HepG2 (cell line): ENCODE results near the gene ARL3. TPM values are rescaled to one million over a fixed set of nuclear protein-coding genes. Genes with fewer than 3 reads are reported as not detected.

ENCODE experiments used
- ATAC-seq: fragments of 200-7000 bp; cut with Tn5 transposase; 3 replicates; pipeline ENCODE4 v1.9.1; 2020; ENCODE audit warnings: mild to moderate bottlenecking, moderate library complexity
- BruUV-seq: library from RNA; stranded (reverse); fragments of 400-500 nt; replicated peaks from 2 replicates; lab custom pipeline; 2021; lab: Mats Ljungman, UMichigan
- CTCF ChIA-PET: fragments of 300-600 bp; formaldehyde crosslinking; extraction: SDS; loops from one replicate; lab custom pipeline; 2021; ENCODE audit warnings: low total read pairs, inconsistent platforms, low intra/inter-chr PET ratio; lab: Yijun Ruan, JAX
- POLR2A ChIA-PET: fragments of 350-600 bp; sonication (Branson Sonifier 250); formaldehyde crosslinking; loops from one replicate; lab custom pipeline; 2020; ENCODE audit warnings: antibody characterized with exemption, inconsistent platforms; lab: Yijun Ruan, JAX
- DNase-seq: peaks from one replicate; pipeline ENCODE4 v3.0.0-alpha.2; 2015; ENCODE audit warnings: low spot score
- FAIRE-seq: peaks from 3 replicates; lab custom pipeline; 2011; peaks lifted over from hg19 to GRCh38; lab: Jason Lieb, UNC
- H2AFZ ChIP-seq: one replicate; pipeline ENCODE4 v1.6.1; 2011; ENCODE audit warnings: low read length, inconsistent platforms
- H3K27ac ChIP-seq: fragments of 300-600 bp; 3 replicates; pipeline ENCODE4 v1.8.0; 2011; ENCODE audit warnings: mixed run types, mild to moderate bottlenecking, mixed read lengths, low read length, inconsistent platforms; ENCODE audit not compliant: insufficient read depth; ENCODE audit errors: extremely low read length
- H3K27me3 ChIP-seq, 2 experiments: fragments of 200-600 bp in 1 of 2; 2 replicates in 1 of 2; 3 replicates in 1 of 2; pipeline versions ENCODE4 v1.6.0 to v1.8.0; 2011; ENCODE audit warnings: low read length in 2 of 2, mild to moderate bottlenecking in 2 of 2, moderate library complexity in 2 of 2, inconsistent platforms in 1 of 2; ENCODE audit not compliant: insufficient read depth in 2 of 2, control insufficient read depth in 1 of 2
- H3K36me3 ChIP-seq, 2 experiments: fragments of 200-600 bp in 1 of 2; replicated peaks in 1 of 2; 2 replicates in 1 of 2; 3 replicates in 1 of 2; pipeline versions ENCODE4 v1.5.1 to v1.8.0; 2011; ENCODE audit warnings: low read length in 2 of 2, inconsistent platforms in 1 of 2; ENCODE audit not compliant: insufficient read depth in 2 of 2, control insufficient read depth in 1 of 2
- H3K4me1 ChIP-seq: 2 replicates; pipeline ENCODE4 v1.5.1; 2012; ENCODE audit warnings: low read length, inconsistent platforms; ENCODE audit not compliant: insufficient read depth
- H3K4me2 ChIP-seq: 2 replicates; pipeline ENCODE4 v1.6.0; 2011; ENCODE audit warnings: low read depth, low read length, inconsistent platforms
- H3K4me3 ChIP-seq, 3 experiments: fragments of 200-600 bp in 1 of 3; sonication (generic), shearing (Covaris generic) in 1 of 3; replicated peaks in 1 of 3; 2 replicates each; pipeline ENCODE4 v1.5.1; 2011 to 2016; ENCODE audit warnings: low read length in 3 of 3, inconsistent platforms in 2 of 3, low read depth in 2 of 3, mild to moderate bottlenecking in 2 of 3, control low read depth in 1 of 3, mixed read lengths in 1 of 3; ENCODE audit not compliant: insufficient read depth in 1 of 3
- H3K79me2 ChIP-seq: one replicate; pipeline ENCODE4 v1.6.1; 2011; ENCODE audit warnings: low read length, inconsistent platforms; ENCODE audit not compliant: insufficient read depth
- H3K9ac ChIP-seq: 2 replicates; pipeline ENCODE4 v1.6.0; 2011; ENCODE audit warnings: mild to moderate bottlenecking, low read depth, low read length, inconsistent platforms; ENCODE audit not compliant: insufficient read depth
- H3K9me3 ChIP-seq: 2 replicates; pipeline ENCODE4 v1.5.1; 2012; ENCODE audit warnings: mild to moderate bottlenecking, low read length
- H4K20me1 ChIP-seq: 2 replicates; pipeline ENCODE4 v1.6.0; 2011; ENCODE audit warnings: inconsistent platforms, mild to moderate bottlenecking, low read length, moderate library complexity; ENCODE audit not compliant: insufficient read depth
- AGO2 ChIP-seq: fragments of 200-400 bp; formaldehyde crosslinking; optimal IDR thresholded peaks from 2 replicates; pipeline ENCODE3; 2017; ENCODE audit warnings: mild to moderate bottlenecking, low read depth, low read length, moderate library complexity
- GLI4 ChIP-seq: sonication (generic); formaldehyde crosslinking; IDR thresholded peaks from 2 replicates; pipeline ENCODE4 v1.5.1; 2020; ENCODE audit warnings: missing genetic modification reagents, mild to moderate bottlenecking, moderate library complexity, borderline replicate concordance
- GTF3A ChIP-seq: sonication (generic); formaldehyde crosslinking; conservative IDR thresholded peaks from 2 replicates; pipeline ENCODE4 v1.4.0; 2020; ENCODE audit warnings: mild to moderate bottlenecking, missing genetic modification reagents
- HOXA5 ChIP-seq: sonication (generic); formaldehyde crosslinking; IDR thresholded peaks from 2 replicates; pipeline ENCODE4 v1.4.0; 2020; ENCODE audit warnings: missing genetic modification reagents
- MATR3 ChIP-seq: sonication (generic); formaldehyde crosslinking; IDR thresholded peaks from 2 replicates; pipeline ENCODE4 v1.4.0; 2020; ENCODE audit warnings: missing genetic modification reagents
- RBFOX2 ChIP-seq: fragments of 200-400 bp; formaldehyde crosslinking; IDR thresholded peaks from 2 replicates; pipeline ENCODE4 v1.6.1; 2017; ENCODE audit warnings: low read depth, mild to moderate bottlenecking, low read length
- ZNF607 ChIP-seq: sonication (generic); formaldehyde crosslinking; IDR thresholded peaks from 2 replicates; pipeline ENCODE4 v1.5.1; 2020; ENCODE audit warnings: missing genetic modification reagents, mild to moderate bottlenecking, borderline replicate concordance
- WGBS: methylation state at CpG from one replicate; pipeline ENCODE4 v1.1.6; 2017; ENCODE audit warnings: low lambda C conversion rate; 5-methylcytosine and 5-hydroxymethylcytosine counted together
- in situ Hi-C: cut with HindIII; loops from 2 replicates; pipeline ENCODE4 v1.10.0; 2017; ENCODE audit warnings: low pct_unique_long_range_greater_than_20kb; ENCODE audit not compliant: extremely low pct_ligation_motif_present
- intact Hi-C: fragments of 100-400 bp; cut with micrococcal nuclease; formaldehyde crosslinking; loops from one replicate; pipeline ENCODE4 v1.10.0; 2022; ENCODE audit not compliant: unreplicated experiment
- polyA plus RNA-seq, 8 experiments: library from polyadenylated mRNA; depleted of rRNA in 3 of 8; stranded (reverse) in 7 of 8; unstranded in 1 of 8; fragments of >200 nt; fragmentation: Illumina TruSeq in 4 of 8; extraction: Trizol in 4 of 8; gene quantifications; 2 replicates each; pipeline versions ENCODE4 v1.2.1 to v1.2.3, GENCODE V29; 2011 to 2016; ENCODE audit warnings: low read depth in 4 of 8, missing spikeins in 1 of 8, mixed read lengths in 1 of 8; ENCODE audit not compliant: insufficient read depth in 1 of 8
- total RNA-seq, 5 experiments: library from RNA; depleted of rRNA; stranded (reverse); fragments of >200 nt; fragmentation: Illumina TruSeq; extraction: Trizol; gene quantifications; 2 replicates each; pipeline ENCODE4 v1.2.3, GENCODE V29; 2016; ENCODE audit warnings: low read depth in 1 of 5

Gene ARL3
- total and polyA plus RNA-seq, 2 of the 13 experiments (the other 11 are each of a cell fraction or from before 2014, with no cell fraction given): 5.2 to 6.6 TPM

DNA sequence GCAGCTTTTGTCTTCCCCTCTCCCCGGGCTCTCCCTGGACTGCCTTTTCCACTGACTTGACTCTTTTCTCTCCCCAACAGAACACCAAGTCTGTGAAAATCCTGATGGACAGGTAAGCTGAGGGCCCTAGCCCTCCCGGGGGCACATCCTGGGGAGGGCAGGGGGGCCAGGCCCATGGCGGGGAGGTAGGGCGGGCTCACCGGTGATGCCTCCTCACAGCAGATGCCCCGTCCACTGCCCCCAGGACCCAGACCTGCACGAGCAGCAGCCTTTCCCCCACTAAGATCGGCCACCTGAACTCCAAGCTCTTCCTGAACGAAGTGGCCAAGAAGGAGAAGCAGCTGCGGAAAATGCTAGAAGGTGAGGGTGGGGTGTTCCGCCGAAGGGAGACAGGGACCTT, 58.2 kb downstream of the ARL3 start:
- FAIRE-seq: no peak
- Histone ChIP-seq H3K27ac (no peak overlapping the region), H4K20me1 (peaks cover 46% of the 10 kb centered on the region), H3K4me2 (no peak overlapping the region), H3K4me3 (no peak overlapping the region)
- CTCF ChIA-PET: no interaction called here
- BruUV-seq: no TSS peak
- no peak for TF ChIP-seq GTF3A (CRISPR knock-in tag)
- TF ChIP-seq, all 625 proteins: peak for 0
- H3K4me1 ChIP-seq: peaks cover 39% of the 10 kb centered on the region
- POLR2A ChIA-PET: interaction anchor here (4.0 kb wide), 1 partner anchor 10 kb away, joined by 23 read pairs; no protein-coding TSS in a partner anchor
- intact Hi-C loops (no loop called here), in situ Hi-C loops (no loop called here)
- no peak for ATAC-seq
- DNase-seq: no peak
- H3K9ac ChIP-seq: no peak overlapping the region
- H3K27me3 ChIP-seq: no peaks in the 10 kb centered on the region
- H3K36me3 ChIP-seq: peaks cover 38 to 55% of the 10 kb centered on the region in 2 experiments
- WGBS: 96% methylated on average over 12 of the region's 12 CpGs
- no peaks in the 10 kb centered on the region for H3K9me3 ChIP-seq
- H3K79me2 ChIP-seq: peaks cover 20% of the 10 kb centered on the region
- H2AFZ ChIP-seq: no peak overlapping the region

- CTCF ChIA-PET: no interaction called here
- intact Hi-C loops (no loop called here), in situ Hi-C loops (no loop called here)
- H4K20me1 ChIP-seq: peaks cover 55% of the 10 kb centered on the region
- peak; percentile 46; the same call in 1 of the 2 replicates for TF ChIP-seq RBFOX2
- peak; percentile 48 for TF ChIP-seq AGO2
- TF ChIP-seq GLI4 (CRISPR knock-in tag): no peak
- TF ChIP-seq ZNF607 (CRISPR knock-in tag): no peak
- no peak for TF ChIP-seq HOXA5 (CRISPR knock-in tag)
- no peak for TF ChIP-seq MATR3 (CRISPR knock-in tag)
- TF ChIP-seq, all 625 proteins: peak for 2
- Histone ChIP-seq H3K27me3 (no peaks in the 10 kb centered on the region), H3K4me2 (no peak overlapping the region), H3K4me3 (no peak overlapping the region), H3K27ac (no peak overlapping the region), H2AFZ (no peak overlapping the region), H3K9ac (no peak overlapping the region), H3K36me3 (peaks cover 40 to 64% of the 10 kb centered on the region in 2 experiments), H3K4me1 (peaks cover 36% of the 10 kb centered on the region), H3K79me2 (peaks cover 30% of the 10 kb centered on the region), H3K9me3 (no peaks in the 10 kb centered on the region)
- no peak for DNase-seq
- no peak for ATAC-seq
- POLR2A ChIA-PET: interaction anchor here (4.0 kb wide), 1 partner anchor 9 kb away, joined by 23 read pairs; no protein-coding TSS in a partner anchor
- no TSS peak for BruUV-seq
- 96% methylated on average over 12 of the region's 12 CpGs for WGBS
- FAIRE-seq: no peak
These were observed 59.2 kb downstream of the ARL3 start for GRCh38 chr10:102654969-102655368.
